ENCODE data around the gene AHCYL2.

- TF ChIP-seq CTCF (IDR thresholded peaks at IDR 0.05) = no peak
- TF ChIP-seq POLR2A (IDR thresholded peaks at IDR 0.05) = no peak
- TF ChIP-seq POLR2AphosphoS5 (IDR thresholded peaks at IDR 0.05) = no peak
Measured at GRCh38 chr7:129212126-129212525, 12.7 kb upstream of the AHCYL2 start.

All from gastroesophageal sphincter (tissue), 3 donors.